PFSK-1 (cell line): ENCODE measurements around the gene DCTN1.

Experiments
- FOXP2 ChIP-seq: optimal IDR thresholded peaks from 2 replicates; pipeline ENCODE3; 2011; ENCODE audit warnings: borderline replicate concordance, control low read depth, inconsistent platforms; ENCODE audit not compliant: insufficient read depth; ENCODE audit errors: extremely low read length, extremely low read depth
- POLR2AphosphoS5 ChIP-seq: IDR thresholded peaks from 2 replicates; pipeline ENCODE4 v1.6.1; 2012; ENCODE audit warnings: low read depth, mild to moderate bottlenecking, control low read depth, low read length, moderate library complexity
- SIN3A ChIP-seq: IDR thresholded peaks from 2 replicates; pipeline ENCODE4 v1.6.1; 2012; ENCODE audit warnings: mild to moderate bottlenecking, low read length, moderate library complexity, borderline replicate concordance; ENCODE audit not compliant: insufficient read depth
- TAF1 ChIP-seq: IDR thresholded peaks from 2 replicates; pipeline ENCODE4 v1.6.1; 2012; ENCODE audit warnings: low read length, control low read depth, borderline replicate concordance; ENCODE audit not compliant: insufficient read depth
- TF ChIP-seq, protein P1 (sequence below), 2 experiments: IDR thresholded peaks; 2 replicates each; pipeline versions ENCODE4 v1.6.1 to v1.8.0; 2011 to 2012; ENCODE audit warnings: low read depth in 2 of 2, low read length in 2 of 2, control low read depth in 1 of 2, inconsistent platforms in 1 of 2, mild to moderate bottlenecking in 1 of 2, moderate library complexity in 1 of 2; ENCODE audit not compliant: insufficient read depth in 1 of 2

Gene DCTN1

GRCh38 chr2:74420006-74420405 lies 39.9 kb upstream of the DCTN1 start:
- TF ChIP-seq, protein P1, sequence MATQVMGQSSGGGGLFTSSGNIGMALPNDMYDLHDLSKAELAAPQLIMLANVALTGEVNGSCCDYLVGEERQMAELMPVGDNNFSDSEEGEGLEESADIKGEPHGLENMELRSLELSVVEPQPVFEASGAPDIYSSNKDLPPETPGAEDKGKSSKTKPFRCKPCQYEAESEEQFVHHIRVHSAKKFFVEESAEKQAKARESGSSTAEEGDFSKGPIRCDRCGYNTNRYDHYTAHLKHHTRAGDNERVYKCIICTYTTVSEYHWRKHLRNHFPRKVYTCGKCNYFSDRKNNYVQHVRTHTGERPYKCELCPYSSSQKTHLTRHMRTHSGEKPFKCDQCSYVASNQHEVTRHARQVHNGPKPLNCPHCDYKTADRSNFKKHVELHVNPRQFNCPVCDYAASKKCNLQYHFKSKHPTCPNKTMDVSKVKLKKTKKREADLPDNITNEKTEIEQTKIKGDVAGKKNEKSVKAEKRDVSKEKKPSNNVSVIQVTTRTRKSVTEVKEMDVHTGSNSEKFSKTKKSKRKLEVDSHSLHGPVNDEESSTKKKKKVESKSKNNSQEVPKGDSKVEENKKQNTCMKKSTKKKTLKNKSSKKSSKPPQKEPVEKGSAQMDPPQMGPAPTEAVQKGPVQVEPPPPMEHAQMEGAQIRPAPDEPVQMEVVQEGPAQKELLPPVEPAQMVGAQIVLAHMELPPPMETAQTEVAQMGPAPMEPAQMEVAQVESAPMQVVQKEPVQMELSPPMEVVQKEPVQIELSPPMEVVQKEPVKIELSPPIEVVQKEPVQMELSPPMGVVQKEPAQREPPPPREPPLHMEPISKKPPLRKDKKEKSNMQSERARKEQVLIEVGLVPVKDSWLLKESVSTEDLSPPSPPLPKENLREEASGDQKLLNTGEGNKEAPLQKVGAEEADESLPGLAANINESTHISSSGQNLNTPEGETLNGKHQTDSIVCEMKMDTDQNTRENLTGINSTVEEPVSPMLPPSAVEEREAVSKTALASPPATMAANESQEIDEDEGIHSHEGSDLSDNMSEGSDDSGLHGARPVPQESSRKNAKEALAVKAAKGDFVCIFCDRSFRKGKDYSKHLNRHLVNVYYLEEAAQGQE (IDR thresholded peaks at IDR 0.05; ENCODE audit: insufficient read depth in 1 of 2, low read depth in 2 of 2, low read length in 2 of 2), result no peak
- TF ChIP-seq POLR2AphosphoS5, result no peak
- TF ChIP-seq FOXP2, result no peak
- no peak for TF ChIP-seq SIN3A
- TF ChIP-seq TAF1, result no peak

- TF ChIP-seq FOXP2 (no peak), SIN3A (no peak), TAF1 (no peak), POLR2AphosphoS5 (no peak)
- TF ChIP-seq, protein P1 (IDR thresholded peaks at IDR 0.05; ENCODE audit: insufficient read depth in 1 of 2, low read depth in 2 of 2, low read length in 2 of 2), result no peak
Measured at GRCh38 chr2:74419345-74419744, 39.2 kb upstream of the DCTN1 start.

GRCh38 chr2:74418312-74418711 lies 38.2 kb upstream of the DCTN1 start:
- TF ChIP-seq TAF1, result no peak
- TF ChIP-seq FOXP2, result no peak
- TF ChIP-seq POLR2AphosphoS5, result no peak
- no peak for TF ChIP-seq SIN3A
- TF ChIP-seq, protein P1 (IDR thresholded peaks at IDR 0.05; ENCODE audit: insufficient read depth in 1 of 2, low read depth in 2 of 2, low read length in 2 of 2), result no peak

DNA sequence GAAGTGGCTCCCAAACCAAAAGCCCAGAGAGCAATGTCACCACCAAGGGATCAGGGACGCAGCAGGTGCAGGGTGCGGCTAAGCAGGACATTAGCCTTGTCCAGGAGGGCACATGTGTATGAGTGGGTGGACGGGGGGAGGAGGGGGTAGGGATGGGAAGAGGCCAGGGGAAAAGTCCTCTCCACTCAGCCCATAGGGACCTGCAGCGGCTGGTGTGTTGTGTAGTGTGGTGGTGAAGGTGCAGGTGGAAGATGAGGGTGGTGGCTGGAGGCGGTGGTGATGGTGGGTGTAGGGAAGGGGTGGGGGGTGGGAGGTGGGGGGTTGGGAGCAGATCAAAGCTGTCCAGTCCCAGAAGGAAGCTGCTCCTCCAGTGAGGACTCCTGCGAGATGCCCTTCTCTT lies 37.7 kb upstream of the DCTN1 start:
- TF ChIP-seq POLR2AphosphoS5 (no peak), SIN3A (no peak), FOXP2 (no peak), TAF1 (no peak)
- TF ChIP-seq, protein P1 (IDR thresholded peaks at IDR 0.05; ENCODE audit: insufficient read depth in 1 of 2, low read depth in 2 of 2, low read length in 2 of 2), result no peak

GRCh38 chr2:74417197-74417596 lies 37.1 kb upstream of the DCTN1 start:
- no peak for TF ChIP-seq SIN3A
- TF ChIP-seq FOXP2, result no peak
- TF ChIP-seq TAF1, result no peak
- no peak for TF ChIP-seq POLR2AphosphoS5

- no peak for TF ChIP-seq TAF1
- TF ChIP-seq FOXP2, result no peak
Measured at GRCh38 chr2:74416778-74417177, 36.7 kb upstream of the DCTN1 start.
